SK-N-SH (cell line): ENCODE results near the gene C17orf67.

ENCODE experiments used
- MAX ChIP-seq: IDR thresholded peaks from 2 replicates; pipeline ENCODE4 v1.4.0; 2012; ENCODE audit warnings: low read depth
- NRF1 ChIP-seq: IDR thresholded peaks from 2 replicates; pipeline ENCODE4 v1.6.1; 2012; ENCODE audit warnings: low read depth, mild to moderate bottlenecking, low read length
- POLR2AphosphoS5 ChIP-seq: IDR thresholded peaks from 2 replicates; pipeline ENCODE4 v1.6.1; 2012; ENCODE audit warnings: low read depth, low read length
- RXRA ChIP-seq: IDR thresholded peaks from 2 replicates; pipeline ENCODE4 v1.4.0; 2012; ENCODE audit warnings: low read depth, mild to moderate bottlenecking, borderline replicate concordance
- SMC3 ChIP-seq: IDR thresholded peaks from 2 replicates; pipeline ENCODE4 v1.6.1; 2012; ENCODE audit warnings: low read depth, low read length, improper control_type of control experiment

GRCh38 chr17:56847106-56847505 is 13.4 kb upstream of the C17orf67 start:
- no peak for TF ChIP-seq SMC3
- TF ChIP-seq NRF1 = no peak
- TF ChIP-seq POLR2AphosphoS5 = no peak
- no peak for TF ChIP-seq RXRA
- no peak for TF ChIP-seq MAX
